22Rv1 (cell line): ENCODE measurements around the gene RAB2B.

Experiments
- H3K27ac ChIP-seq: fragments of 450-650 bp; 2 replicates; pipeline ENCODE4 v1.5.1; 2017
- ZFX ChIP-seq: fragments of 450-650 bp; IDR thresholded peaks from 2 replicates; pipeline ENCODE4 v1.6.1; 2017; ENCODE audit warnings: antibody characterized with exemption, borderline replicate concordance
- TF ChIP-seq, protein P1 (sequence below): fragments of 450-650 bp; IDR thresholded peaks from 2 replicates; pipeline ENCODE4 v1.5.1; 2017; ENCODE audit warnings: mild to moderate bottlenecking

The RAB2B gene

GRCh38 chr14:21476925-21477681 is at the start of gene RAB2B, which contains the start of gene TOX4:
TSS of gene RAB2B (minus strand) at chr14:21476959. CDS start at chr14:21476872, 87 bp downstream.
TSS of gene TOX4 (plus strand) at chr14:21477195. CDS start at chr14:21477279, 84 bp downstream.
- TF ChIP-seq ZFX, result no peak
- TF ChIP-seq, protein P1, sequence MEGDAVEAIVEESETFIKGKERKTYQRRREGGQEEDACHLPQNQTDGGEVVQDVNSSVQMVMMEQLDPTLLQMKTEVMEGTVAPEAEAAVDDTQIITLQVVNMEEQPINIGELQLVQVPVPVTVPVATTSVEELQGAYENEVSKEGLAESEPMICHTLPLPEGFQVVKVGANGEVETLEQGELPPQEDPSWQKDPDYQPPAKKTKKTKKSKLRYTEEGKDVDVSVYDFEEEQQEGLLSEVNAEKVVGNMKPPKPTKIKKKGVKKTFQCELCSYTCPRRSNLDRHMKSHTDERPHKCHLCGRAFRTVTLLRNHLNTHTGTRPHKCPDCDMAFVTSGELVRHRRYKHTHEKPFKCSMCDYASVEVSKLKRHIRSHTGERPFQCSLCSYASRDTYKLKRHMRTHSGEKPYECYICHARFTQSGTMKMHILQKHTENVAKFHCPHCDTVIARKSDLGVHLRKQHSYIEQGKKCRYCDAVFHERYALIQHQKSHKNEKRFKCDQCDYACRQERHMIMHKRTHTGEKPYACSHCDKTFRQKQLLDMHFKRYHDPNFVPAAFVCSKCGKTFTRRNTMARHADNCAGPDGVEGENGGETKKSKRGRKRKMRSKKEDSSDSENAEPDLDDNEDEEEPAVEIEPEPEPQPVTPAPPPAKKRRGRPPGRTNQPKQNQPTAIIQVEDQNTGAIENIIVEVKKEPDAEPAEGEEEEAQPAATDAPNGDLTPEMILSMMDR, result peak; percentile 99
- H3K27ac ChIP-seq, result peak within 1 kb of the TSS; percentile 85

DNA sequence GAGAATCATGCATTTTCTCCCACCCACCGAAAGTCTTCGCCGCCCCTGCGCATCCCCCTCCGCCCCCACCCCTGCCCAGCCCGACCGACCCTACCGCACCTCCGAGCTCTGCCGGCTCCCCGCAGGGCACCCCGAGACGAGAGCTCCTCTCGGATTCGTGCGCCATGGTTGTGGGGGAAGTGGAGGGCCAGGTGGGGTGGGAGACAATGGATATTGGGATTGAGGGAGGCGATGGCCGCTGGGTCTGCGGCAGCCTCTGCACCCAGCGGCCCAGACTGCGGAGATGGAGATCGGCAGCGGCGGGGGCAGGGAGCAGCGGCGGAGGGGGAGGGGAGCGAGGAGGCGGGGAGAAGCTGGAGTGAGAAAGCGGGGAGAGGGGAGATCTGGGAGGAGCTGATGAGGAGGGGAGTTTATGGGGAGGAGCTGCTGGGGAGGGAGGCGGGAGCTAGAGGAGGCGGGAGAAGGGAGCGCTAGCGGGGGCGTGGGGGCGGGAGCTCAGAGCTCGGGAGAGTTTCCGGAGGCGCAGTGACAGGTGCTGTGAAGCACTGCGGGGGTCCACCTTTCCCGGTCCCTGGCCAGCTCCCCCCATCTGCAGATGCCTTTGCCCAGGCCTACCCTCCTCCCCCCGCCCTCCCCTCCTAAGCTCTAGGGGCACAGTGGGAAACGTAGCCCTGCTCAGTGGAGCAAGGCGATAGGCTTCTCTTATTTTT is 49.4 kb upstream of the RAB2B start, which contains the start of gene SALL2:
Gene SALL2, minus strand, starts transcription at position 385 of the 710 bp plus-strand sequence. Its CDS starts 219 bp downstream, at position 166.
- no peak for TF ChIP-seq ZFX
- TF ChIP-seq, protein P1, result no peak
- H3K27ac ChIP-seq, result no peak within 1 kb of the TSS

DNA sequence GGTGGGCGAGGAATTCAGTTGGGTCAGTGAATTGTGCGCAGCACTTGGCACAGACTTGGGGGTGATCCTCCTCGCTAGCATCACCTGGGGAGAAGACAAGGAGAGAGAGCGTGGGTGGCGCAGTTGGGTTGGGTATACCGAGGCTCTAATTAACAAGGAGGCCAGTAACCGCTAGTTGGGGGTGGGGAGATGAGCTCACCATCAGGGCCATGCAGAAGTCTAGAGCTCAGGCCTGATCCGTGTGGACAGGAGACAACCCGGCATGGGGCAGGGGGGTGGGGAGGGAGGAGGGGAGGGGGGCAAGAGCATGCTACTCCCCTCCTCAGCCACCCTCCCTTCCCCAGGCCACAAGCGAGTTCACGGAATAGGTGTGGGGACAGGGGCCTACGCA is 48.8 kb upstream of the RAB2B start:
- TF ChIP-seq ZFX, result no peak
- TF ChIP-seq, protein P1, result no peak
- H3K27ac ChIP-seq, result no peak overlapping the region

GRCh38 chr14:21524575-21525490 is 48.1 kb upstream of the RAB2B start:
- TF ChIP-seq ZFX, result no peak
- TF ChIP-seq, protein P1, result no peak
- H3K27ac ChIP-seq, result no peak overlapping the region

- TF ChIP-seq, protein P1, result no peak
- TF ChIP-seq ZFX, result no peak
- H3K27ac ChIP-seq, result no peak overlapping the region
Measured at GRCh38 chr14:21523203-21523602, 46.4 kb upstream of the RAB2B start.

DNA sequence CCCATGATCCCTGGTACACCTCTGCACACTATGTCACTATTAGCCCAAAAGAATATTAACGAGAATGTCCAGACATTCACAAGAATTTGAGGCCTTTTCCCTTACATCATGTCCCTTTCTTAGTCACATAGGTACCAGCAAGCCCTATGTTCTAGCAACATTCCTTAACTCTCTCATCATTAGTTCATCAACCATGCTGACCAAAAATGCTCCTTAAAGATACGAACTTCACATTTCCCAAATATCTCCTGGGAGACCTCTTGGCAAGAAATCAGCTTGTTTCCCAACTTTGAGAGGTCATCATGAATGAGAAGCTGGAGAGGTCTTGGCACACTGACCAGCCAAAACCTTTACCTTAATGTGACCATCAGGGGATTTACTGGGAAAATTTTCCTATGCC is 44.7 kb upstream of the RAB2B start:
- H3K27ac ChIP-seq, result no peak overlapping the region
- TF ChIP-seq ZFX, result no peak
- TF ChIP-seq, protein P1, result no peak
